GM12874 (cell line): ENCODE results near the gene SLIT1.

Source experiments
- CTCF ChIP-seq: IDR thresholded peaks from 2 replicates; pipeline ENCODE4 v1.5.1; 2011; ENCODE audit warnings: low read depth, mild to moderate bottlenecking, control low read depth, low read length, moderate library complexity; ENCODE audit not compliant: insufficient read depth

Gene SLIT1

GRCh38 chr10:96964131-96964530 lies 221.6 kb downstream of the SLIT1 start:
- no peak for TF ChIP-seq CTCF

- TF ChIP-seq CTCF, result no peak
Observed at GRCh38 chr10:96960872-96961271, 224.9 kb downstream of the SLIT1 start.

GRCh38 chr10:96959733-96960132 lies 226.0 kb downstream of the SLIT1 start:
- TF ChIP-seq CTCF, result no peak

- TF ChIP-seq CTCF, result no peak
Observed at GRCh38 chr10:96958071-96958470, 227.7 kb downstream of the SLIT1 start.

- no peak for TF ChIP-seq CTCF
Observed at GRCh38 chr10:96955794-96956193, 230.0 kb downstream of the SLIT1 start.

- TF ChIP-seq CTCF, result no peak
Observed at GRCh38 chr10:96951954-96952353, 233.8 kb downstream of the SLIT1 start.

- TF ChIP-seq CTCF, result no peak
Observed at GRCh38 chr10:96949039-96949683, 236.6 kb downstream of the SLIT1 start.
